Neural cell (in vitro differentiated cells): ENCODE measurements around the gene NTN5. TPM values are rescaled to one million over a fixed set of nuclear protein-coding genes. Genes with fewer than 3 reads are reported as not detected.

Source experiments
- H2AFZ ChIP-seq: fragments of 200-600, 300-800 bp; sonication (generic), shearing (Covaris generic); 2 replicates; pipeline ENCODE4 v1.6.0; 2014; ENCODE audit warnings: low read depth, mild to moderate bottlenecking, antibody characterized with exemption, low read length, moderate library complexity
- H3F3A ChIP-seq: fragments of 200-600 bp; shearing (Covaris generic); 2 replicates; pipeline ENCODE4 v1.6.1; 2016; ENCODE audit warnings: mild to moderate bottlenecking, moderate library complexity, mixed read lengths, antibody characterized with exemption, low read length; ENCODE audit not compliant: insufficient read depth, poor library complexity, severe bottlenecking
- H3K27ac ChIP-seq: fragments of 200-600, 300-800 bp; sonication (generic), shearing (Covaris generic); 2 replicates; pipeline ENCODE4 v1.5.1; 2014; ENCODE audit warnings: mild to moderate bottlenecking, low read length, moderate library complexity
- H3K27me3 ChIP-seq: fragments of 300-800, 200-600 bp; sonication (generic), shearing (Covaris generic); 2 replicates; pipeline ENCODE4 v1.6.0; 2014; ENCODE audit warnings: mild to moderate bottlenecking, low read depth, low read length, moderate library complexity; ENCODE audit not compliant: insufficient read depth
- H3K36me3 ChIP-seq: fragments of 300-800, 200-600 bp; sonication (generic), shearing (Covaris generic); 2 replicates; pipeline ENCODE4 v1.5.1; 2014; ENCODE audit warnings: mild to moderate bottlenecking, antibody characterized with exemption, low read length, moderate library complexity; ENCODE audit not compliant: insufficient read depth
- H3K4me2 ChIP-seq: fragments of 300-800, 200-600 bp; sonication (generic), shearing (Covaris generic); 2 replicates; pipeline ENCODE4 v1.6.0; 2014; ENCODE audit warnings: mild to moderate bottlenecking, low read length
- H3K4me3 ChIP-seq: fragments of 300-800, 200-600 bp; sonication (generic), shearing (Covaris generic); 2 replicates; pipeline ENCODE4 v1.5.1; 2014; ENCODE audit warnings: mild to moderate bottlenecking, low read length, moderate library complexity
- H3K79me2 ChIP-seq: fragments of 200-600 bp; shearing (Covaris generic); replicated peaks from 2 replicates; pipeline ENCODE4 v1.6.0; 2014; ENCODE audit warnings: mild to moderate bottlenecking, low read length, moderate library complexity; ENCODE audit not compliant: insufficient read depth
- H3K9ac ChIP-seq: fragments of 300-800, 200-600 bp; sonication (generic), shearing (Covaris generic); 2 replicates; pipeline ENCODE4 v1.6.1; 2016; ENCODE audit warnings: mild to moderate bottlenecking, low read length, mixed read lengths
- H3K9me2 ChIP-seq: fragments of 200-600 bp; shearing (Covaris generic); 2 replicates; pipeline ENCODE4 v1.6.1; 2016; ENCODE audit warnings: mild to moderate bottlenecking, low read length, mixed read lengths; ENCODE audit not compliant: insufficient read depth
- H3K9me3 ChIP-seq: fragments of 200-600, 300-800 bp; sonication (generic), shearing (Covaris generic); 2 replicates; pipeline ENCODE4 v1.6.1; 2016; ENCODE audit warnings: mild to moderate bottlenecking, mixed run types, low read length, moderate library complexity, mixed read lengths
- H4K20me1 ChIP-seq: fragments of 200-600 bp; shearing (Covaris generic); 2 replicates; pipeline ENCODE4 v1.6.1; 2016; ENCODE audit warnings: mild to moderate bottlenecking, mixed run types; ENCODE audit not compliant: insufficient read depth
- EP300 ChIP-seq: fragments of 450-650 bp; conservative IDR thresholded peaks from 2 replicates; pipeline ENCODE4 v1.6.1; 2014; ENCODE audit warnings: antibody characterized with exemption, mild to moderate bottlenecking, moderate library complexity; ENCODE audit not compliant: poor library complexity, severe bottlenecking
- EZH2 ChIP-seq: fragments of 200-600, 300-800 bp; shearing (Covaris generic), sonication (generic); IDR thresholded peaks from 2 replicates; pipeline ENCODE4 v1.6.1; 2014; ENCODE audit warnings: antibody characterized with exemption, low read length, borderline replicate concordance, mild to moderate bottlenecking; ENCODE audit not compliant: insufficient read depth, poor library complexity, severe bottlenecking
- MXI1 ChIP-seq: fragments of 450-650 bp; conservative IDR thresholded peaks from 2 replicates; pipeline ENCODE4 v1.6.1; 2014; ENCODE audit warnings: antibody characterized with exemption, mild to moderate bottlenecking; ENCODE audit not compliant: poor library complexity, severe bottlenecking
- POLR2AphosphoS5 ChIP-seq: IDR thresholded peaks from 2 replicates; pipeline ENCODE4 v1.6.1; 2012
- RAD21 ChIP-seq: fragments of 450-650 bp; conservative IDR thresholded peaks from 2 replicates; pipeline ENCODE4 v1.6.1; 2014; ENCODE audit warnings: antibody characterized with exemption, mild to moderate bottlenecking, moderate library complexity
- SMC3 ChIP-seq: fragments of 450-650 bp; conservative IDR thresholded peaks from 2 replicates; pipeline ENCODE4 v1.6.1; 2014; ENCODE audit warnings: antibody characterized with exemption, mild to moderate bottlenecking, moderate library complexity; ENCODE audit not compliant: poor library complexity
- TAF1 ChIP-seq: IDR thresholded peaks from 2 replicates; pipeline ENCODE4 v1.6.1; 2012; ENCODE audit warnings: low read depth
- polyA plus RNA-seq: library from polyadenylated mRNA; depleted of rRNA; stranded (reverse); fragments of >200 nt; gene quantifications from 2 replicates; pipeline ENCODE4 v1.2.3, GENCODE V29; 2014
- TF ChIP-seq, protein P1 (sequence below): fragments of 450-650 bp; IDR thresholded peaks from 2 replicates; pipeline ENCODE4 v1.5.1; 2014; ENCODE audit warnings: antibody characterized with exemption, mild to moderate bottlenecking, moderate library complexity; ENCODE audit not compliant: poor library complexity, severe bottlenecking
- TF ChIP-seq, protein P2 (sequence below): IDR thresholded peaks from 2 replicates; pipeline ENCODE4 v1.6.1; 2012; ENCODE audit warnings: borderline replicate concordance

Gene NTN5
- polyA plus RNA-seq, 1 donor from 2014 or later, result not detected

DNA sequence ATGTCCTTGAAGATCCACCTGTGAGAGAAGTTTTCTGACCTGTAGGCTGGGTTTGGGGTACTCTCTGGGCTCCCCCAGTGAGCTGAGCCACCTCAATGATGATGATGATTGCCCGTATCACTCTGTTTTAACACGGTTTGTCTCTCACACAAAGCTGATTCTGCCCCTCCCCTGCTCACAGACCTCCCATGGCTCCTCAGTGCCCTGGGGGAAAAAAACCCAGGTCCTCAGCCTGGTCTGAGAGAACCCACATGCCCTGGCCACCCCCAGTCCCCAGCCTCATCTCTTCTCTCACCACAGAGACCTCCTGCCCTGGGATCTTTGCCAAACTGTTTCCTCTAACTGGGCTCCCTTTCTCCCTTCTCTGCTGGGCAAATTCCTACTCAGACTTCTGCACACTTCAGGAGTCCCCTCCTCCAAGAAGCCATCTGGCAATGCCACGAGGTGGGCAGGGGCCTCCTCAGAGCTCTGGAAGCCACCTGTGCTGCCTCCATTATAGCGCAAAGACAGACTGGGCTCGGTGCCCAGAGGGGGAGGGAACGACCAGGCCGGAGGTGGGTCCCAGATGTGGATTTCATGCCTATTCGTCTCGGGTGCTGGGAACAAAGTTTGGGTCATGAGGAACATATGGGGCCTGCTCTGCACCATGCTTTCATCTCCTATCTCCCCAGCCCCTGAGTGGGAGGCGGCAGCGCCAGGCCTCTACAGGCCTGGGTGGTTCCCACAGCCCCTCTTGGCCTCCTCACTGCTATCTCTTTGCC, 18.3 kb downstream of the NTN5 start:
- no peak overlapping the region for H2AFZ ChIP-seq
- no peak overlapping the region for H3K4me2 ChIP-seq
- H3K9ac ChIP-seq, result no peak overlapping the region
- no peak overlapping the region for H3K4me3 ChIP-seq
- H3K9me2 ChIP-seq, result no peaks in the 10 kb centered on the region
- H3K9me3 ChIP-seq, result no peaks in the 10 kb centered on the region
- H3F3A ChIP-seq, result no peaks in the 10 kb centered on the region
- H4K20me1 ChIP-seq, result no peaks in the 10 kb centered on the region
- no peaks in the 10 kb centered on the region for H3K36me3 ChIP-seq
- no peaks in the 10 kb centered on the region for H3K27me3 ChIP-seq
- H3K79me2 ChIP-seq, result no peaks in the 10 kb centered on the region
- TF ChIP-seq EP300 (no peak), POLR2AphosphoS5 (no peak)
- H3K27ac ChIP-seq, result no peak overlapping the region

- Histone ChIP-seq H4K20me1 (no peaks in the 10 kb centered on the region), H2AFZ (no peak overlapping the region), H3K79me2 (no peaks in the 10 kb centered on the region), H3F3A (no peaks in the 10 kb centered on the region), H3K4me3 (no peak overlapping the region), H3K9ac (no peak overlapping the region), H3K36me3 (no peaks in the 10 kb centered on the region), H3K9me2 (no peaks in the 10 kb centered on the region), H3K27ac (no peak overlapping the region), H3K9me3 (no peaks in the 10 kb centered on the region), H3K27me3 (no peaks in the 10 kb centered on the region), H3K4me2 (no peak overlapping the region)
- TF ChIP-seq TAF1, result no peak
- TF ChIP-seq POLR2AphosphoS5, result no peak
- TF ChIP-seq EP300, result no peak
- TF ChIP-seq, protein P1, sequence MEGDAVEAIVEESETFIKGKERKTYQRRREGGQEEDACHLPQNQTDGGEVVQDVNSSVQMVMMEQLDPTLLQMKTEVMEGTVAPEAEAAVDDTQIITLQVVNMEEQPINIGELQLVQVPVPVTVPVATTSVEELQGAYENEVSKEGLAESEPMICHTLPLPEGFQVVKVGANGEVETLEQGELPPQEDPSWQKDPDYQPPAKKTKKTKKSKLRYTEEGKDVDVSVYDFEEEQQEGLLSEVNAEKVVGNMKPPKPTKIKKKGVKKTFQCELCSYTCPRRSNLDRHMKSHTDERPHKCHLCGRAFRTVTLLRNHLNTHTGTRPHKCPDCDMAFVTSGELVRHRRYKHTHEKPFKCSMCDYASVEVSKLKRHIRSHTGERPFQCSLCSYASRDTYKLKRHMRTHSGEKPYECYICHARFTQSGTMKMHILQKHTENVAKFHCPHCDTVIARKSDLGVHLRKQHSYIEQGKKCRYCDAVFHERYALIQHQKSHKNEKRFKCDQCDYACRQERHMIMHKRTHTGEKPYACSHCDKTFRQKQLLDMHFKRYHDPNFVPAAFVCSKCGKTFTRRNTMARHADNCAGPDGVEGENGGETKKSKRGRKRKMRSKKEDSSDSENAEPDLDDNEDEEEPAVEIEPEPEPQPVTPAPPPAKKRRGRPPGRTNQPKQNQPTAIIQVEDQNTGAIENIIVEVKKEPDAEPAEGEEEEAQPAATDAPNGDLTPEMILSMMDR, result no peak
- TF ChIP-seq SMC3, result no peak
- TF ChIP-seq, protein P2, sequence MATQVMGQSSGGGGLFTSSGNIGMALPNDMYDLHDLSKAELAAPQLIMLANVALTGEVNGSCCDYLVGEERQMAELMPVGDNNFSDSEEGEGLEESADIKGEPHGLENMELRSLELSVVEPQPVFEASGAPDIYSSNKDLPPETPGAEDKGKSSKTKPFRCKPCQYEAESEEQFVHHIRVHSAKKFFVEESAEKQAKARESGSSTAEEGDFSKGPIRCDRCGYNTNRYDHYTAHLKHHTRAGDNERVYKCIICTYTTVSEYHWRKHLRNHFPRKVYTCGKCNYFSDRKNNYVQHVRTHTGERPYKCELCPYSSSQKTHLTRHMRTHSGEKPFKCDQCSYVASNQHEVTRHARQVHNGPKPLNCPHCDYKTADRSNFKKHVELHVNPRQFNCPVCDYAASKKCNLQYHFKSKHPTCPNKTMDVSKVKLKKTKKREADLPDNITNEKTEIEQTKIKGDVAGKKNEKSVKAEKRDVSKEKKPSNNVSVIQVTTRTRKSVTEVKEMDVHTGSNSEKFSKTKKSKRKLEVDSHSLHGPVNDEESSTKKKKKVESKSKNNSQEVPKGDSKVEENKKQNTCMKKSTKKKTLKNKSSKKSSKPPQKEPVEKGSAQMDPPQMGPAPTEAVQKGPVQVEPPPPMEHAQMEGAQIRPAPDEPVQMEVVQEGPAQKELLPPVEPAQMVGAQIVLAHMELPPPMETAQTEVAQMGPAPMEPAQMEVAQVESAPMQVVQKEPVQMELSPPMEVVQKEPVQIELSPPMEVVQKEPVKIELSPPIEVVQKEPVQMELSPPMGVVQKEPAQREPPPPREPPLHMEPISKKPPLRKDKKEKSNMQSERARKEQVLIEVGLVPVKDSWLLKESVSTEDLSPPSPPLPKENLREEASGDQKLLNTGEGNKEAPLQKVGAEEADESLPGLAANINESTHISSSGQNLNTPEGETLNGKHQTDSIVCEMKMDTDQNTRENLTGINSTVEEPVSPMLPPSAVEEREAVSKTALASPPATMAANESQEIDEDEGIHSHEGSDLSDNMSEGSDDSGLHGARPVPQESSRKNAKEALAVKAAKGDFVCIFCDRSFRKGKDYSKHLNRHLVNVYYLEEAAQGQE, result no peak
- no peak for TF ChIP-seq EZH2
- TF ChIP-seq RAD21, result no peak
- no peak for TF ChIP-seq MXI1
These were observed 21.2 kb downstream of the NTN5 start for GRCh38 chr19:48651683-48652048.
